Peyer's patch (tissue), 4 donors: ENCODE measurements around the gene SH3PXD2B.

Experiments
- CTCF ChIP-seq, 6 experiments: fragments of 450-650 bp in 4 of 6; fragments of 200-600 bp in 2 of 6; sonication (generic) in 1 of 6; IDR thresholded peaks; one replicate each; pipeline ENCODE4 v1.5.1; 2017 to 2019; ENCODE audit warnings: antibody characterized with exemption in 6 of 6, mild to moderate bottlenecking in 3 of 6, moderate library complexity in 1 of 6
- POLR2A ChIP-seq, 2 donors: fragments of 450-650 bp; IDR thresholded peaks; one replicate each; pipeline ENCODE4 v1.5.1; 2017; ENCODE audit warnings: antibody characterized with exemption in 2 of 2, mild to moderate bottlenecking in 2 of 2, moderate library complexity in 2 of 2

- TF ChIP-seq CTCF (IDR thresholded peaks at IDR 0.05) = no peak
- no peak for TF ChIP-seq POLR2A (IDR thresholded peaks at IDR 0.05)
Measured at GRCh38 chr5:172407822-172408221, 46.5 kb downstream of the SH3PXD2B start.
